Measurements from ENCODE around the gene SMAGP. TPM values are rescaled to one million over a fixed set of nuclear protein-coding genes. Genes with fewer than 3 reads are reported as not detected.

The SMAGP gene, protein sequence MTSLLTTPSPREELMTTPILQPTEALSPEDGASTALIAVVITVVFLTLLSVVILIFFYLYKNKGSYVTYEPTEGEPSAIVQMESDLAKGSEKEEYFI
- 20.2 to 26.6 TPM (median 24.6 TPM) in 5 replicates for total RNA-seq (2022; extraction: Qiagen RNA extraction)

DNA sequence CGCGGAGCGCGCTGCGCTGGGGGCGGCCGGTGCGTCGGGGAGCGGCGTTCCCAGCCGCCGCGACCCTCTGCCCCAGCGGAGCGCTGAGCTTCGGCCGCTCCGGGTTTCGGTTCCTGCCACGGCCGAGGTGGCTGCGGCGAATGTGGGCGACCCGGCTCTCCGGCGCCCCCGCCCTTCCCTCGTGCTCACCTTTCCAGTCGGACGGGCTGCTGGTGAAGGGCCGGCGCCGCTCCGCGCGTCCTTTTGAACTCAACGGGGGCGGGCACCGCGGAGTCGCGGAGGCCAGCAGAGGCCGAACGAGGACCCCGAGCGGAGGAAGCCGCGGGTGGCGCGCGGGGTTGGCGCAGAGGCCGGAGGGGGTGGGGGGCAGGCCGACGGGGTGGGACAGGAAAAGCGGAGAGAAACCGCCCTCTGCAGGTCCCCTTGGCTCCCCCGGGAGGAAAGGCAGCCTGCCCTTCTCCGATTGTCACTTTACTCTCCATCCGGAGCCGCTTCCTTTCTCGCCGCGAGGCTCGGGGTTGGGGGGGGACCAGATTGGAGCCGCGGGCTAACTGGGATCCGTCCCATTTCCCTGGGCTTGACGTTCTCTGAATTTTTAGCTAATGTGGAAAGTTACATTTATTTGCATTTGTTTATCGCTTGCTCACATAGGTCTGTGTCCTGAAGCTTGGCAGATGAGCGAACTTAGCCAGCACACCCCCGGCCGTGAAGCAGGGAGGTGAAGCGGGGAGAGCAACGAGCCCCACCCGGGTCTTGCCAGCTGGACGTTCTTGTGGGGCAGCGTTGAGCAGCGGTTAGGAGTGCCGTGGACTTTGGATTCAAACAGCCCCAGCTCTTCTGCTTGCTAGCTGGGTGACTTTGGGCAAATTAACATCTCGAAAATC lies at the start of gene SMAGP:
TSS of gene SMAGP (minus strand) at position 349 of the 884 bp plus-strand sequence. CDS start 1,137 bp downstream, outside the sequence.

DNA sequence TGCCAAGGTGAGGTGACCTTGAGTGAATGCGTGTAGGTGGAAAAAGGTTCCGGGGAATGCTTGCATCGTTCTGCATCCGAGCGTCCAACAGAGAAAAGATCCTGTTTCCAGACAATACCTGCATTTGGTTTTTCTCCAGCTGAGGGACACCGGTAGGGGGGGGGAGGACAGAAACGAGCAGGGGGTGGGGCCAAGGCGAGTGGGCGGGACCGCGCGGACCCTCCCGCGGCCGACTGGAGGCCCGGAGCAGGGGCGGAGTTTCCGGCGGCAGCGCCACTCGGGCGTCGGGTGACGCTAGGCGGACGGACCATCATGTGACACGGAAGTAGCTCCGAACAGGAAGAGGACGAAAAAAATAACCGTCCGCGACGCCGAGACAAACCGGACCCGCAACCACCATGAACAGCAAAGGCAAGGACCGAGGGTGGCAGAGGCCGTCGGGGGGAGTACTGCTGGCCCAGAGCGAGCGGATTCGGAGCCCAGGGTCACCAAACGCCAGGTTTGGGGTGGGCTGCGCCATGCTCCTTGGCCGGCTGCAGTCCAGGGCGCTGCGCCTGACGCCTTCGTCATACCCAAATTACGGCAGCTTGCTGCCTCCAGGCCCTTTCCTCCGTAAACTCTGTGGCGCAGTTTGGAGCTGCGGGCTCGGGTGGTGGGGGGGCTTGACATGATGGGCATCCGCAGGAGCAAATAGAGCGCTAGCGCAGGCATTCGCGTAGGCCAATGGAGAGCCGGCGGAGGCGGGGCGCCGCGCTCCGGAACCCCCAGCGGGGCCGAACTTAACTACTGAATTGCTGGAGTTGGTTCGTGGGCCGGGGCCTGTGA lies 31.5 kb downstream of the SMAGP start, which contains the start of gene DAZAP2:
TSS of gene DAZAP2 (plus strand) at position 317 of the 825 bp plus-strand sequence. CDS start at position 399, 82 bp downstream.

DNA sequence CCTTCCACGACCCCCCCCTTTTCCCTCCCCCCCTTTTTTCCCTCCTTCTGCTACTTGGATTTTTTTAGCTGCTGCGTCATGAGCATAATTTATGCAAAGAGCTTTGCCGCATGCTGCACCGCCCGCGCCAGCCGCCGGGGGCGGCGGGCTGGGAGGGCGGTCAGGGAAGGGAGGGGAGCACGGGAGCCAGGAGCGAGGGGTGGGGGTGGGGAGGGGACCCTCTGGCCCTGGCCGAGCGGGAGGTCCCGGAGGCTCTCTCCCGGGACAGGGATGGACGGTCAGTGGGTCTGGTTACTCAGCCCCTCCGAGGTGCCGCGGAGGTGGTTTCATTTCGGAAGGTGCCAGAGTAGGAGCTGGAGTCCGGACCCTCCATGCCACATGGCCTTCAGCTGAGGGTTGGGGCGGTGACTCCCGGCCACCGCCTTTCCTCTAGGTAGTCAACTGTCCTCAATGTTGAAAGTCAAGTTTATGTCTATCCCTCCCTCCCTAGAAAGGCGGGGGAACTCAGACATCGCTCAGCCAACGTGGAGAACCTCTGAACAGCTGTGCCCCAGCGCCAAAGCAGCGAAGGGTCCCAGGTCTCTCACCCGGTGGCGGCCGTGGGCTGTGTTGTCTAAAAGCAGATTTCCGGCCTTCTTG lies 52.1 kb downstream of the SMAGP start, which contains the start of gene POU6F1:
TSS of gene POU6F1 (minus strand) at position 95 of the 639 bp plus-strand sequence. CDS start 11,226 bp downstream, outside the sequence.

Other genes with a start within 250 kb of the SMAGP start
- 17.6 to 22.9 TPM (median 20.3 TPM) in 5 replicates for gene SLC11A2, start 244.0 kb downstream of the SMAGP start, total RNA-seq (2022; extraction: Qiagen RNA extraction)
- gene LETMD1, start 222.1 kb downstream of the SMAGP start, total RNA-seq (2022; extraction: Qiagen RNA extraction), result 20.5 to 23.8 TPM (median 22.3 TPM) in 5 replicates
- gene CSRNP2, start 186.8 kb downstream of the SMAGP start, total RNA-seq (2022; extraction: Qiagen RNA extraction), result 11.3 to 13.3 TPM (median 12.7 TPM) in 5 replicates
- 17.9 to 19.3 TPM (median 18.7 TPM) in 5 replicates for gene TFCP2, start 97.3 kb downstream of the SMAGP start, total RNA-seq (2022; extraction: Qiagen RNA extraction)
- 0.99 to 1.8 TPM (median 1.6 TPM) in 5 replicates for gene POU6F1, start 52.4 kb downstream of the SMAGP start, total RNA-seq (2022; extraction: Qiagen RNA extraction)
- 316 to 381 TPM (median 322 TPM) in 5 replicates for gene DAZAP2, start 31.6 kb downstream of the SMAGP start, total RNA-seq (2022; extraction: Qiagen RNA extraction)
- gene BIN2, start 53.8 kb upstream of the SMAGP start, total RNA-seq (2022; extraction: Qiagen RNA extraction), result 0.08 to 0.17 TPM (median 0.13 TPM) in 5 replicates
- not detected in 5 replicates for gene CELA1, start 76.3 kb upstream of the SMAGP start, total RNA-seq (2022; extraction: Qiagen RNA extraction)
- 2.4 to 3.3 TPM (median 3.1 TPM) in 5 replicates for gene GALNT6, start 121.0 kb upstream of the SMAGP start, total RNA-seq (2022; extraction: Qiagen RNA extraction)
- gene SLC4A8, start 154.4 kb upstream of the SMAGP start, total RNA-seq (2022; extraction: Qiagen RNA extraction), result 0.91 to 1.5 TPM (median 1.3 TPM) in 5 replicates

All from A549 treated with AZD2906 at 1 μM for 4 hours (cell line).